SH-SY5Y (cell line): Measurements from ENCODE around the gene RPL10.

Experiments
- GATA2 ChIP-seq: IDR thresholded peaks from 2 replicates; pipeline ENCODE4 v1.6.1; 2011; ENCODE audit warnings: mild to moderate bottlenecking, low read depth, low read length
- GATA3 ChIP-seq: IDR thresholded peaks from 2 replicates; pipeline ENCODE4 v1.6.1; 2011; ENCODE audit warnings: low read depth, mild to moderate bottlenecking, low read length, moderate library complexity

DNA sequence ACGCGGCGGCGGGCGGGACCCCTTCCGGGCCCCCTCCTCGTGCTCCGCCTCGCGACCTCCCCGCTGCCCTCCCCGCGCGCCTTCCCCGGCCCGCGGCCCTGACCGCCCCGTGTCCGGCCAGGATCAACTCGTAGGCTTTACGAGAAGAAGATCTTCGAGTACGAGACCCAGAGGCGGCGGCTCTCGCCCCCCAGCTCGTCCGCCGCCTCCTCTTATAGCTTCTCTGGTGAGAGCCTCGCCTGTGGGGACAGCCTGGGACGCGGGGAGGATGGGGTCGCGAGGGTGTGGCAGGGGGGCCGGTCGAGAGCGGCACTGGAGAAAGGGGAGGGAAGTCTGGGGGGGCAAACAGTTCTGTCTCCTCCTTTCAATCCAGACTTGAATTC lies 18.6 kb upstream of the RPL10 start:
- TF ChIP-seq GATA2 (no peak), GATA3 (no peak)
